ENCODE data around the gene SNRK.

Gene SNRK

GRCh38 chr3:43286115-43286840, at the start of gene SNRK:
Gene SNRK, plus strand, starts transcription at chr3:43286540. Its CDS starts 16,664 bp downstream, at chr3:43303204.
- DNase-seq = peak; percentile 90 to 91

- no peak for DNase-seq
These were observed 47.5 kb upstream of the SNRK start for GRCh38 chr3:43238801-43239200.

GRCh38 chr3:43239755-43240154, 46.6 kb upstream of the SNRK start:
- DNase-seq = no peak

GRCh38 chr3:43243590-43244587, 42.5 kb upstream of the SNRK start:
- DNase-seq = no peak

GRCh38 chr3:43244694-43245093, 41.6 kb upstream of the SNRK start:
- no peak for DNase-seq

- no peak for DNase-seq
These were observed 39.4 kb upstream of the SNRK start for GRCh38 chr3:43246976-43247375.

GRCh38 chr3:43247561-43248184, 38.7 kb upstream of the SNRK start:
- DNase-seq = no peak

GRCh38 chr3:43248185-43248583, 38.2 kb upstream of the SNRK start:
- no peak for DNase-seq

GRCh38 chr3:43248973-43249372, 37.4 kb upstream of the SNRK start:
- DNase-seq = no peak

GRCh38 chr3:43249405-43249804, 36.9 kb upstream of the SNRK start:
- DNase-seq = no peak

GRCh38 chr3:43253294-43253693, 33.0 kb upstream of the SNRK start:
- DNase-seq = no peak

- no peak for DNase-seq
These were observed 32.2 kb upstream of the SNRK start for GRCh38 chr3:43254125-43254524.

GRCh38 chr3:43255662-43256061, 30.7 kb upstream of the SNRK start:
- no peak for DNase-seq

- no peak for DNase-seq
These were observed 29.5 kb upstream of the SNRK start for GRCh38 chr3:43256714-43257461.

- no peak for DNase-seq
These were observed 28.5 kb upstream of the SNRK start for GRCh38 chr3:43257850-43258249.

GRCh38 chr3:43259626-43260025, 26.7 kb upstream of the SNRK start:
- no peak for DNase-seq

GRCh38 chr3:43260412-43260811, 25.9 kb upstream of the SNRK start:
- DNase-seq = no peak

- no peak for DNase-seq
These were observed 24.1 kb upstream of the SNRK start for GRCh38 chr3:43262194-43262593.

- no peak for DNase-seq
These were observed 19.9 kb upstream of the SNRK start for GRCh38 chr3:43266451-43266850.

GRCh38 chr3:43266995-43267394, 19.3 kb upstream of the SNRK start:
- DNase-seq = no peak

- no peak for DNase-seq
These were observed 17.7 kb upstream of the SNRK start for GRCh38 chr3:43268636-43269035.

- DNase-seq = no peak
These were observed 16.3 kb upstream of the SNRK start for GRCh38 chr3:43270078-43270477.

- no peak for DNase-seq
These were observed 12.9 kb upstream of the SNRK start for GRCh38 chr3:43273416-43273815.
